ENCODE data around the gene TEKT1.

DNA sequence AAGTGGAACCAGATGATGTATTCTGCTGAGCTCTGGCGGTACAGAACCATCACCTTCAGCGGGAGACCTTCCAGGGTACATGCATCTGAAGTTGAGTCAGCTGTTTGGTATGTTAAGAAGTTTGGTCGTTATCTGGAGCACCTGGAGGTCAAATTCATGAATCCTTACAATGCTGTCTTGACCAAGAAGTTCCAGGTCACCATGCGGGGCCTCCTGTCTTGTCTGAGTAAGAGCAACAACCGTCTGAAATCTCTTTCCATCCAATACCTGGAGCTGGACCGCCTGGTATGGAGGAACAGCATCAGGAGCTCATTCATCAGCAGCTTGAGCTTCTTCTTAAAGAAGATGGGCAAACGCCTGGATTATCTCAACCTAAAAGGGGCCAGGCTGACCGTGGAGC, 51.5 kb downstream of the TEKT1 start:
- TF ChIP-seq, protein P1, sequence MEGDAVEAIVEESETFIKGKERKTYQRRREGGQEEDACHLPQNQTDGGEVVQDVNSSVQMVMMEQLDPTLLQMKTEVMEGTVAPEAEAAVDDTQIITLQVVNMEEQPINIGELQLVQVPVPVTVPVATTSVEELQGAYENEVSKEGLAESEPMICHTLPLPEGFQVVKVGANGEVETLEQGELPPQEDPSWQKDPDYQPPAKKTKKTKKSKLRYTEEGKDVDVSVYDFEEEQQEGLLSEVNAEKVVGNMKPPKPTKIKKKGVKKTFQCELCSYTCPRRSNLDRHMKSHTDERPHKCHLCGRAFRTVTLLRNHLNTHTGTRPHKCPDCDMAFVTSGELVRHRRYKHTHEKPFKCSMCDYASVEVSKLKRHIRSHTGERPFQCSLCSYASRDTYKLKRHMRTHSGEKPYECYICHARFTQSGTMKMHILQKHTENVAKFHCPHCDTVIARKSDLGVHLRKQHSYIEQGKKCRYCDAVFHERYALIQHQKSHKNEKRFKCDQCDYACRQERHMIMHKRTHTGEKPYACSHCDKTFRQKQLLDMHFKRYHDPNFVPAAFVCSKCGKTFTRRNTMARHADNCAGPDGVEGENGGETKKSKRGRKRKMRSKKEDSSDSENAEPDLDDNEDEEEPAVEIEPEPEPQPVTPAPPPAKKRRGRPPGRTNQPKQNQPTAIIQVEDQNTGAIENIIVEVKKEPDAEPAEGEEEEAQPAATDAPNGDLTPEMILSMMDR (IDR thresholded peaks at IDR 0.05 in 2 of 3, conservative IDR thresholded peaks at IDR 0.05 in 1 of 3; ENCODE audit: insufficient read depth in 2 of 3, low read depth in 1 of 3, low read length in 3 of 3): no peak
- TF ChIP-seq SP2 (IDR thresholded peaks at IDR 0.05; ENCODE audit: extremely low read depth, low read depth, low read length, poor library complexity, severe bottlenecking): no peak
- TF ChIP-seq, protein P2, sequence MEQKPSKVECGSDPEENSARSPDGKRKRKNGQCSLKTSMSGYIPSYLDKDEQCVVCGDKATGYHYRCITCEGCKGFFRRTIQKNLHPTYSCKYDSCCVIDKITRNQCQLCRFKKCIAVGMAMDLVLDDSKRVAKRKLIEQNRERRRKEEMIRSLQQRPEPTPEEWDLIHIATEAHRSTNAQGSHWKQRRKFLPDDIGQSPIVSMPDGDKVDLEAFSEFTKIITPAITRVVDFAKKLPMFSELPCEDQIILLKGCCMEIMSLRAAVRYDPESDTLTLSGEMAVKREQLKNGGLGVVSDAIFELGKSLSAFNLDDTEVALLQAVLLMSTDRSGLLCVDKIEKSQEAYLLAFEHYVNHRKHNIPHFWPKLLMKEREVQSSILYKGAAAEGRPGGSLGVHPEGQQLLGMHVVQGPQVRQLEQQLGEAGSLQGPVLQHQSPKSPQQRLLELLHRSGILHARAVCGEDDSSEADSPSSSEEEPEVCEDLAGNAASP (IDR thresholded peaks at IDR 0.05): no peak
- no peak for TF ChIP-seq RCOR1 (IDR thresholded peaks at IDR 0.05; ENCODE audit: borderline replicate concordance in 1 of 2, low read depth in 2 of 2, low read length in 2 of 2)
